Transverse colon (tissue), 3 donors: ENCODE results near the gene POU2F3.

Experiments used
- CTCF ChIP-seq, 5 experiments: fragments of 200-600 bp in 3 of 5; fragments of 450-650 bp in 2 of 5; sonication (generic) in 3 of 5; IDR thresholded peaks; 1 replicate in 2 of 5; 2 replicates in 3 of 5; pipeline ENCODE4 v1.5.1; 2016 to 2017; ENCODE audit warnings: antibody characterized with exemption in 5 of 5, inconsistent platforms in 3 of 5, mild to moderate bottlenecking in 2 of 5, moderate library complexity in 1 of 5
- POLR2A ChIP-seq: fragments of 450-650 bp; IDR thresholded peaks from one replicate; pipeline ENCODE4 v1.6.1; 2016; ENCODE audit warnings: antibody characterized with exemption, mild to moderate bottlenecking, moderate library complexity

- no peak for TF ChIP-seq POLR2A
- TF ChIP-seq CTCF (IDR thresholded peaks at IDR 0.05) = no peak
Measured at GRCh38 chr11:120330045-120330444, 90.1 kb downstream of the POU2F3 start.
